ENCODE measurements around the gene DFFB.
"Not testable (repeated sequence)": the region's sequence is repeated elsewhere in the genome, so short reads cannot be mapped to it uniquely, and the experiment has no call there.

Gene DFFB

DNA sequence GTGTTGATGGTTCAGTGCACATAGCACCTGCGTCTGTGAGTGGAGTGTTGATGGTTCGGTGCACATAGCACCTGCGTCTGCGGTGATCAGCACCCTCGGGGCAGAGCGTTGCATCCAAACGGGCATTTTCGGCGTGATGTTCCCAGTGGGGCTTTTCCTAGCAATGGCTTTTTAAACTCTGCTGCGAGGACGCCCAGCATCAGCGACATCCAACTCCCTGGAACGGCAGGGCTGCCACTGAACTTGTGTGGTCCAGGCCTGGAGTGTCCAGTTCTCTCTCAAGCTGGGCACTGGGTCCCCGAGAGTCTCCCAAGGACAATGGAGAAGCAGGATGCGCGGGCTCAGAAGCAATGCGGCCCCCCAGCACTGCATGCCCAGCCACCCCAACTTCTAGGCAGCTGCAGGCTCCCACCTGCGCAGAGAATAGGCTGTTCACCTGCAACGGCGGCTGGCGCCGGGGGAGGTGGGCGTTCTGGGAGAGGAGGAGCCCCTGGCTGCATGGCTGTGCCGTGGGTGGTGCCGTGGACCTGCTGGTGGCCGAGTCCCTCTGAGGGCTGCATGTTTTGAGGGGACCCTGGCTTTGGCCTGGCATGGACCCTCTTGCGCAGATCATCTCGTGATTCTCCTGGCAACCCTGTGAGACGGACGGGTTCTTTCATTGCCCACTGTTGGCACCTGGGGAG lies 52.9 kb downstream of the DFFB start:
- DNase-seq (ENCODE audit: low read depth) = no peak

DNA sequence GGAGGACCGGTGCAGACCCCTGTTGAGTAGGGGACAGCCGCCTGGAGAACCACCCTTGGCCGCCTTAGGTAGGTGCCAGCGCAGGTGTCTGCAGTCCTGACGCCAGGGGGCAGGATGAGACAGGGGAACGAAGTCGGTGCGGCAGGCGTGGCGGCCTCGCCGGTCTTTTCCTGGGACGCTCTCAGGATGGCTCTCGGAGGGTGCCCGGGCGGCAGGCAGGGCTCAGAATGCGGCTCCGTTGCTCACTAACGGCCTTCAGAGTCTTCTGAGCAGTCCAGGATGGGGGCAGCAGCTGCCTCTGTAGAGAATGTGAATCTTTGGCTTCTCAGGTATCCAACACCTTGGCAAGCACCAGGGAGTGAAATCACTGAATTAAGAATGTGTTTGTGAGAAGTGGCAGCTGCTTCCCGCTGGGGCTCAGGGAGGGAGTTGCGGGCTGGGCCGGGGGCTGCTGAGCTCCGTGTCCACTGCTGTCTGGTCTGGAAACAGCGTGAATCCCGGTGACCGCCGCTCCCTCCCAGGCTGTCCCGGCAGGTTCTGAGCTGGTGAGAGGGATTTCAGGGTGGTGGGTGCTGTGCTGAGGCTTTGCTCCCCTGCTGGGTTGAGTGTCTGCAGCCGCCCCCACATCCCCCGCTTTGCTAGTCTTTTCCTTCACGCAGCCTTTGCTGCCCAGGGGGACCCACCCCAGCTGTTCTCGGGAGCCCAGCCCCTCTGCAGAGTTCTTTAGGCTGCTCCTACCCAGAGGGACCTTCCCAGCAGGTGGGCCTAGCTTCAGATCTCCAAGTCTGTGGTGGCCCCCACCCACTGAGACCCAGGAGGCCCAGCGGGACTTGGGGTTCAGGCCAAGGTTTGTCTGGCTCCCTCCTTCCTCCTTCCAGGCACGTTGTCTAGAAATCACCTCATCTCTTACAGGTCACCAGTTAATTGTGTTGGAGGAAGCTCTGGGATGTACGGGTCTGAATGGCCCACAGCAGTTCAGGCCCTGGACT lies 53.9 kb downstream of the DFFB start:
- peak; percentile 51 for DNase-seq (ENCODE audit: low read depth)

DNA sequence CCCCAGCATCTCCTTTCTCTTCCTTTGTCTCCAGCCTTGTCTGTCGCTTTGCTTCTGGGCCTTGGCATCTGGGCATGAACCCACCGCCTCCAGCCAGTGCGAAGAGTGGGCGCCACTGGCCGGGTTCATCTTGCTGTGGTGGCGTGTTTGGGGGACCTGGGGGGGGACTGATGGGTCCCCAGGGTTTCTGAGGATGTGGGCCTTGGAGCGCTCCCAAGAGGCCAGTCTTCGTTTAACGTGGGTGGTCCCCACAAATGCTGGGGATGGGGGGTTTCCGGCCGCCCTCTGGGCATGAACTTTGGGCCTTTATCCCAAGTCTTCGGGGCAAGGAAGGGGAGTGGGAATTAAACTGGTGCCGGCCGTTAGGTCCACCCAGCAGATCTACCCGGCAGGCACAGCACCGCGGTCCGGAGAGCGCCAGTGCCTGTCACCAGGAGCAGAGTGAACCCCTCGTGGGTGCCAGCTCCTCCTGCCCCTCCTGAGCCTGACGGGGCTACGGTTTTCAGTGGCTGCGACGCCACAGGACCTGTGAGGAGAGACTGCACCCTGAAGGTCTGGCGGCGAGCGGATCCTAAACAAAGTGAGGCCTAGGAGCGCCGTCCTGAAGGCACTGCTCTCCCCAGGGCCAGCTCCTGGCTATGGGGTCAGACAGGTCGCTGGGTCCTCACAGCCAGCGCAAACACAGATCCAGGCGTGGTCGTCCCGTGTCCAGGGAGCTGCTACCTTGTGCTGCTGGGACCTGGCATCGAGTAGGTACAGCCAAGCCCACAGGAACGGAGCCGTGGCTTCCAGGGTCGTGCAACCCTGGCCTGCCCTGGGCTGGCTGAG lies 54.9 kb downstream of the DFFB start:
- DNase-seq (ENCODE audit: low read depth) = no peak

DNA sequence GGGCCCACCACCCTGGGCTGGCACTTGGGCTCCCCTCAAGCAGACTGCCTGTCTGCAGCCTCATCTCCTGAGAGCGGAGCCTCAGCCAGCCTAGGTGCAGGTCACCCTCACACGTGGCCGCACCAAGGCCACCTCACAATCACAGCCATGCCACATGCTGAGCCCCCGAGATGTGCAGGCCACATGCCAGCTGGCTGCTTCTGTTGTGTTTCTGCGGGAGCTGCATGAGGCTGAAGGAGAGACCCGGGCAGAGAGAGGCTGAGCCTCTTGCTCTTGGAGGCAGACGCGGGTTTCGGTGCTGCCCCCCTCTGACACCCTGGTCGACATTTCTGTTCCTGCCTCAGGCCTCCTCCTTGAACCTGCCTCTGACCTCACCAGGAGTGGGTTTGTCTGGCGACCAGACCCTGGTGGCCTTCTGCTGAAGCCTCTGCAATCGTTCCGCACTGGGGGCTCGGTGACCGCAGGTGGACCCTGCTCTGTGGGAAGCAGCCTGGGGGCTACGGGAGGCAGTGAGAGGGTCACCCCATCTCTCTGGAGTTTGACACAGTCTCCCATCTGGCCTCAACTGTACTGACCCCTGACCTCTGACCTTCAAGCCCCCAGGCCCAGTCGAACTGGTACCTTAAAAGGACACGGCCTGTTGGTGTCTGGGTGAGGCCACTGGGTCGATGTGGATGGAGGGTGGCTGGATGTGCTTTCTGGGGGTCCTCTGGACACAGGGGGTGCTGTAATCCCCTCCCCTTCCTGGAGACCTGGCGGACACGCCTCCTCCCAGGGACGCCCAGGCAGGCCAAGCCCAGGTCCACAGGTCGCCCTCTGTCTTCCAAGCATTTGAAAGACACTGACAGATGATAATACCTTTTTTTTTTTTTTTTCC lies 55.8 kb downstream of the DFFB start:
- no peak for DNase-seq (ENCODE audit: low read depth)

DNA sequence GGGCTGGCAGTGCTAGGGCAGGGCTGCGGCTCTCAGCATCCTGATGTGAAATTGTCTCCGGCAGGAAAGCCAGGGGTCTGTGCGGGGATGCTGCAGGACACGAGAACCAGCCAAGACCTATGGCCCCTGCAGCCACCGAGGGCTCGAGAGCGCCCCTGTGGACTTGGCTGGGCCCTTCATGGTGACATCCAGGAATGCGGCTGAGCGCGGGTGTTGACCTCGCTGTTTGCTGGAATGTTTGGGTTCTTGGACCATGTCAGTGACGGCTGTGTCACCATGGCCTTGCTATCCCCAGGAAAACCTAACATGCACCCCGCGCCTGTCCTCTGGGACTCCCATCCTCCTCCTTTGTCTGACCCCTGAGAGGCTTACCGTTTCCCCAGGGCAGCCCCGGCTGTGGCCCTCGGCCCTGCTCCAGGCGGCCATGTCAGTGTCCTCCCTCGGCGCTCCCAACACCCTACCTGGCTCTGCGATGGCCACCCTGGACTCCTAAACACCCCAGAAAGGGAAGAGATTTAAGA lies 57.1 kb downstream of the DFFB start:
- DNase-seq (ENCODE audit: low read depth) = no peak

DNA sequence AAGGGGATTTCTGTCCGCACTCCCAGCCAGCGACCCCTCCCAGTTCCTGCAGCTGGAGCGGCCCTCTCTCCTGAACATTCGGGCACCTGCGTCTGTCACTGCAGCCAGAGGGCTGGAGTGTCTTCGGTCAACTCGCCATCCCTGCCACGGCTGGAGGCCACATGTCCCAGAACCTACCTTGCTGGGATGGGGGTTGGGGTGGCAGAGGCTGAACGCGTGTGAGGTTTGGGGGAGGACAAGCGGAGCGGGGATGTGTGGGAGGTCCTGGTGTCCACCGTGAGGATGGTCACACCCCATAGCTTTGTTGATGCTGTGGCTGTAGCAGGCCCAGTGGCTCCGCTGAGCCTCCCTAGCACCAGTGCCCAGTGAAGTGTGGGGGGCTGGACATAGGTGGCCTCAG lies 57.6 kb downstream of the DFFB start:
- DNase-seq (ENCODE audit: low read depth) = no peak

DNA sequence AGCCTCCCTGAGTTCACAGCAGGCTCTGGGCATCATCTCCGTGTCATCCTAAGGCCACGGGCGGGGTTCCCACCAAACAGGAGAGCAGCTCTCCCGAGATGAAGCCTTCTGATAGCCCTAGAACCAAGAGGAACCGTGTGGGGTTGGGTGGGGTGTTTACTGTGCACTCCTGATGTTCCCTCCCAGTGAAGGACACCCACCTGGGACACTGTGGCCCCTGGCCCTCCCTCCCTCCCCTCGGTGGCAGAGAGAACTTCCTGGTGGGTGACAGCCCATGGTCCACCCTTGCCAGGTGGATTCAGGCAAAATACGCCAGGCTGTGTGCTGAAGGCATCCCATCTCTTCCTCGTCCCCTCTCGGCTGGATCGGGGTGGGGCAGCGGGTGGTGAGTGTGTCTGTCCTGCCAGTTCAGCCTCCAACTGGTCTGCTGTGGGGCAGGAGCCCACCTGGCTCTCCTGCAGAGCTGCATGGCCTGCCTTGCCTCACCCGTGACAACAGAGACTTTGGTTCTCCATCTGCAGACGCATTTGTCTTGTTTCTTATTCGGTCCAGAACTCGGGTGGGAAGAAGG lies 58.4 kb downstream of the DFFB start:
- no peak for DNase-seq (ENCODE audit: low read depth)

DNA sequence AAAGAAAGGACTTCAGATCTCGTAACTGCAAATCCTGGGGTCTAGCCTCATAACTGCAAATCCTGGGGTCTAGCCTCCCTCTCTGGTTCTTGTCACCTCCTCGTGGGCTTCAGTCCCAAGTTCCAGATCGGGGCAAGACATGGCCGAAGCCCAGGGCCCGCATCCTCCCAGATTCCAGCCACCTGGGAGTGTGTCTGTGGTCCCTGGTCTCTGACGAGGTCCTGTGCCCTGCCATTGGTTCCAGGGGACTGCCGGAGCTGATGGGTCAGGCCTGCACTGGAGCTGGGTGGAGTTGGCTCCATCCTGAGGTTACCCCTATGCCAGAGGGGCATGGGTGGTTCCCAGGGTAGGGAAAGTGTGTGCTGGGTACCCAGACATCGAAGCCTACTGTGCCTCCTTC lies 60.5 kb downstream of the DFFB start:
- no peak for DNase-seq (ENCODE audit: low read depth)

DNA sequence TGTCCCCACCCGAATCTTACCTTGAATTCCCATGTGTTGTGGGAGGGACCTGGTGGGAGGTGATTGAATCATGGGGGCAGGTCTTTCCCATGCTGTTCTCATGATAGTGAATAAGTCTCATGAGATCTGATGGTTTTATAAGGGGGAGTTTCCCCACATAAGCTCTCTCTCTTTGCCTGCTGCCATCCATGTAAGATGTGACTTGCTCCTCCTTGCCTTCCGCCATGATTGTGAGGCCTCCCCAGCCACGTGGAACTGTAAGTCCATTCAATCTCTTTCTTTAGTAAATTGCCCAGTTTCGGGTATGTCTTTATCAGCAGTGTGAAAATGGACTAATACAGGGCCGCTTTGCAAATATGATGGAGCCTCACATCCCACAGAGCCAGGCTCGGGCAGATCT lies 61.1 kb downstream of the DFFB start:
- DNase-seq (ENCODE audit: low read depth) = not testable (repeated sequence)

DNA sequence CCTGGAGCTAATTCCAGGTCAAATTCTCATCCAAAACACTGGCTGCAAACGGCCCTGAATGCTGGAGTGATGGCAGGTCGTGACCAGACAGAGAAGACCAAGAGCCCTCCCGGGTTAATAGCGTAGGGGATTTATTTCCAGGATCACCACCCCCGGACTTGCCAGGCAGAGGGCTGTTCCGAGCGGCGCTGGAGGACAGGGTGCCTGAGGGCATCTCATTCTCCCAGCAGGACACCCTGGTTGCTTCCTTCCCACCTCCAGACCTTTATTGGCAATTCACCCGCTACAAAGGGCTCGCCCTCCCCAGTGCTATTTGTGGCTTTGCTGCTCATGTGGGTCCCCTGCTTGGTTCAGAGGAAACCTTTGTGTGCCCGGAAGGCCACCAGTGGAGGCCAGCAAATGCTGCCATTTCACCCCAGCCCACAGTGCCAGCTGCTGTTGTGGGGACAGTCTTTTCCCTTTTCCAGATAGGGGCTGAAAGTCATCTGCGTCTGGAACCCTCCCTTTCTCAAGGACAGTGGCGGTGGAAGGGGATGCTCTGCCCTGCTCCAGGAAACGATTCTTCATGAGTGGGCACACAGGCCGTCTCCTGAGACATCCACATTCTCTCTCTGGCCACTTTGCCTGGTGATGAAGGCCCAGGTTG lies 61.8 kb downstream of the DFFB start:
- DNase-seq (ENCODE audit: low read depth) = no peak

DNA sequence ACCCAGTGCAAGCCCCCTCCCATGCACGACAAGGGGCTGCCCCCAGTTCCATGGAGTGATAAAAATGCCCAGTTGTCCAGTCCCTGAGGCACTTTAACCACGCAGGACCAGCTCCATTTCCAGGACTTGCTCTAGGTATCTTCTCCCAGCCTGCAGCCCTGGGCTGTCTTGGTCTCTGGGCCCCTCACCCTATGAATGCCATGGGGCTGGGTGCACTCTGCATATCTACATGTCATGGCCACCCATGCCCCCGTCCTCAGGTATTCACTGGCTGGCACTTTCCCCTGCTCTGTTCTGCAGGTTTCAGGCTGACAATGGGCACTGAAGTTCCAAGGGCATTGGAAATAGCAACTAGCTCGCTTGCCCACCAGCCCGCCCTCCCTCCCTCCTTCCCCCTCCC lies 62.4 kb downstream of the DFFB start:
- DNase-seq (ENCODE audit: low read depth) = no peak

DNA sequence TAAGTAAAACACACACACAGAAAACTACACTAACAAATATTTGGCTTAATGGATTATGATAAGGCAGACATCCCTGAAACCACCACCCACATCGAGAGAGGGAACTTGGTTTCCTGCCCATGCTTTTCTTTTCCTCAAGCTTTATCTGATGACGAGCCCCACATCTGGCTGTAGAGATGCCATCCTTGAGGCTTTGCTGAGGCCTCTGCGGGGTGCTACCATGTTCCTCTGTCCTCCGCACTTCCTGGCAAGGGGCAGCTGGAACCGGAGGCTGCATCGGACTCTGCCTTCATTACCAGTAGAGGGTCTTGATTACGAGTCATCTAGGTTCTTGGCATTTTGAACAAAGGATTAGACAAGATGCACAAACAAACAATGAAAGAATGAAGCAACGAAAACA lies 64.5 kb downstream of the DFFB start:
- no peak for DNase-seq (ENCODE audit: low read depth)

DNA sequence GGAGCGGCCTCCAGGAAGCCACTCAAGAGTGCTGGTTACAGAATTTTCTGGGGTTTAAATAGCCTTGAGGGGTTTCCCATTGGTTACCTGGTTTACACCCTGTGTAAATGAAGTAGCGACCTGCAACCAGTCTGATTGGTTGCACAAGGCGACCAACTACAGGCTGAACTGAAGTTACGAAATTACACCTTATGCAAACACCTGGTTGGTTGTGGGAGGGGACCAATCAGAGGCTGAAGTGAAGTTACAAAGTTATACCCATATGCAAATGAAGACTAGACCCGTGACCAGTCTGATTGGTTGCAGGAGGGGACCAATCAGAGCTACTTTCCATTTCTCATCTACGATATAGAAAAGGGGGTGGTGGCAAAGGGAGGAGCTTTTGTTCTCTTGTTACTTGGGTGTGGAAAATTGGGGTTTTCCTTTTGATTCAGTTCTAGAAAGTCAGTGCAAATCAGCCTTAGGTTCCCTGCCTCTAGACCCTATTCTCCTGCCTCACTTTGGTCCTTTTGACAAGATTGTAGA lies 65.0 kb downstream of the DFFB start:
- DNase-seq (ENCODE audit: low read depth) = no peak

DNA sequence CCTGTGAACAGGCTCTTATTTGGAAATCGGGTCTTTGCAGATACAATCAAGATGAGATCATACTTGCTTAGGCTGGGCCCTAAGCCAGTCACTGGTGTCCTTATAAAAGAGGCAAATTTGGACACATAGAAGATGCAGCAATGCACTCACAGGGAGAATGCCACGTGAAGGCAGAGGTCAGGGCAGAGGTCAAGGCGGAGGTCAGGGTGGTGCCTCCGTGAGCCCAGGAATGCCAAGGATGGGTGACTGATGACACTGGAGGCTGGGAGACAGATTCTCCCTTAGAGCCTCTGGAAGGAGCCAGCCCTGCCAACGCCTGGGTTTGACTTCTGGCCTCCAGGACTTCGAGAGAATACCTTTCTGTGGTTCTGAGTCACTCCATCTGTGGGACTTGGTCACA lies 65.6 kb downstream of the DFFB start:
- DNase-seq (ENCODE audit: low read depth) = no peak

DNA sequence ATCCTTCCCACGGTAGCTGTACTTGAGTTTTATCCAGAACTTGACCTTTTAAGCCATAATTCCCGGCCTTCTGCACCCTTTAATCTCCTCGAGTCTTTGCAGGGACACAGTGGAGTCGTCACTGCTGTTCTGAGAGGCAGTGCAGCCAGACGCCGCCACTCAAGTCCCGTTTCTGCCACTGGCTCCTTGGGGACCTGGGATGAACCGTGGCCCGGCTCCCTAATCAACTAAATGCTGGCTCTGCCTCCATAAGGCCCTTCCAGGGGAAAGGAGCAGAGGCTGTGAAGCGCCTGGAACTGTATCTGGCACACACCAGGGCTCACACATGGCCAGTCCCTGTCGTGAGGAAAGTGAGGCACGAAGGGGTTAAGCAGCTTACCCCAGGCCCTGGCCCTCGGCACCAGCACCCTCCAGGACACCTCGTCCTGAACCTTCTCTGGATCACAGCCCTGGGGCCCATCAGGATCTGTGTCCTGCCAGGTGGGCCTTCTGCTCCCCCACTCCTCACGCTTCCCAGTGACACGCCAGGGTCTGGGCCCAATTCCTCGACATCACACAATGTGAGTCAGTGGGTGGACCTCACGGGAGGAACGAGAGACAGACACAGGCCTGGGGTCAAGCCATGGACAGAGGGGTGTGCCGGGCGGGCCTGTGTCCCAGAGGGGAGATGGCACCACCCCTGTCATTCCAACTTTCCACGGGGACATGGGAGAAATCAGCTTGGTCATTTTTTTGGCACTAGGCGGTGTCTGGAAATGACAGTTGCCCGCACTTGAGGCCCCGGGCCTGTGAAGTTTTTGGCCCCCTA lies 66.3 kb downstream of the DFFB start:
- DNase-seq (ENCODE audit: low read depth) = no peak

DNA sequence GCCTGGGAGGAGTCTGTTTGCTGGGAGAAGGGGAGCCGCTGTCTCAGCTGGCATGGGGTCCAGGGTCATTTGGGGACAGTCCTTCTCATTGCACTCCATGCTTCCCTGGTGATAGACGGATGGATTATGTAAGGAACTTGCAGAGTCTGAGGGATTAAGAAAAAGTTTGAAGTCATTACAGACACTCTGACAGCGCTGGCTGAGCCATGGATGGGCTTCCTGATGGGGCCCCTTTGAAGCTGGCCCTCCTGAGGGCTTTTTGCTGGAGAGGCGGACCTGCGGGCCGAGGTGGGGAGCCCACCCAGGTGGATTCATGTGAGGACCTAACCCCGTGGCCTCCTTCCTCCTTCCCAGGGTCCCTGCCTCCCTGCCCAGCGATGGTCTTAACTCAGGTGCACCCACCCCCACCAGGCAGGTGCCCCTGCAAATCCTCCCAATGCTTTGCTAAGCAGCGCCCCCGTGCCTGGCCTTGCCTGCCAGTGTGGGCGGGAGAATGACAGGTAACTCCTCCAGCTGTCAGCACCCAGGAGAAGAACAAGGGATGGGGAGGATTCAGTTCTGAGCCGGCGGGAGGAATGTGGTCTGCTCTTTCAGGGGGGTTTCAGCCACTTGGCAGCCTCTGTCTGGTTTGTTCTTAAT lies 67.0 kb downstream of the DFFB start:
- DNase-seq (ENCODE audit: low read depth) = no peak

DNA sequence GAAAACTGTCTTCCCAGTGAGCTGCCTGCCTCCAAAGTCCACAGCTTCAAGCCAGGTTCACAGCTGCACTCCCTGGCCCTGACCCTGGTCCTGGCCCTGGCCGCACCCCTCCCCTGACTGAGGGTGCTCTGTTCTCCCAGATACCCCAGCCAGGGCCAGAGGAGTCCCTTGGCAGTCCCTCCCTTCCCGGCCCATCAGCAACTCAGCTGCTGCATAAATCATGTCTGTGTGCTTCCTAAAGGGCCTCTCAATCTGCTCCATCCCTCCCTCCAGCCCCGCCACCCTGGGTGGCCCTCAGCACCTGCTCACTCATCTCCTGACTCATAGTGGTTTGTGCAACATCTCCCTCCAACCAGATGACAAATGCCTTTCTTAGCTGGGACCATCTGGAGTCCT lies 67.5 kb downstream of the DFFB start:
- no peak for DNase-seq (ENCODE audit: low read depth)

DNA sequence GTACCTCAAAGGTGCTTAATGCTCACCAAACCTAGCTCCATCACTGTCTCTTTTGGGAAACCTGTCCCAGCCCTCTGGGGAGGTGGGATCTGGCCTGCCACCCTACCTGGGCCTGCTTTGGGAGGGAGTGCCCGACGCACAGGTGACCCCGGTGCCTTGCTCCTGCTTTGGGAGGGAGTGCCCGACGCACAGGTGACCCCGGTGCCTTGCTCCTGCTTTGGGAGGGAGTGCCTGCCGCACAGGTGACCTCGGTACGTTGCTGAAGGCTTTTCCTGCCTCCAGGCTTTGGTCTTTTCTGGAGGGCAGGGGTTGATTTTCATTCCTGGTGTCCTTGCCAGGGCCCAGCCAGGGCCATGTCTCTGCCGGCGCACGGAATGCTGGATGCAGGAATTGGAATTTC lies 68.0 kb downstream of the DFFB start:
- no peak for DNase-seq (ENCODE audit: low read depth)

DNA sequence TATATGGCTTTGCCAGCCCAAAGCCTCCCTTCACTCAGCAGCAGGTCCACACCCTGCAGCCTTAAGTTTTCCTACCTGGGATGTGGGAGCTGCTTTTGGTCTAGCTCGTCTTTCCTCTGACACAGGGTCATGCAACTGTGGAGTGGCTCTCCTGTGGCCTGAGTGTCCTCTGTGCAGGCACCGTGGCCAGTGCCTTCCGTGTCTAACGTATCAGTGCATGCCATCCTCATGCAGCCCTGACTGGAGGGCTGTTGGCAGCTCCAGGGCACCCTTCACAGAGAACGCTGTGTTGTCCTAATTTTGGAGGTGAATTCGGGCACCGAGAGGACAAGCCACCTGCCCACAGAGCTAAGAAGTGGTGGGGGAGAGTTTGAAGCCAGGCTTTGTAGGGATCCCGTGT lies 68.5 kb downstream of the DFFB start:
- DNase-seq (ENCODE audit: low read depth) = no peak

All from stimulated activated CD8-positive, alpha-beta memory T cell treated with anti-CD3 and anti-CD28 coated beads, Interleukin-12 subunit alpha, Interleukin-12 subunit beta, amount 100 ng/mL, for 4 hours (primary cell).